ENCODE measurements around the gene MUC4.
"Not testable (repeated sequence)": the region's sequence is repeated elsewhere in the genome, so short reads cannot be mapped to it uniquely, and the experiment has no call there.

The MUC4 gene

GRCh38 chr3:195760345-195761122 lies 51.2 kb downstream of the MUC4 start:
- DNase-seq (ENCODE audit: low spot score) = no peak

- DNase-seq (ENCODE audit: low spot score) = no peak
These were observed 52.9 kb downstream of the MUC4 start for GRCh38 chr3:195758721-195759353.

DNA sequence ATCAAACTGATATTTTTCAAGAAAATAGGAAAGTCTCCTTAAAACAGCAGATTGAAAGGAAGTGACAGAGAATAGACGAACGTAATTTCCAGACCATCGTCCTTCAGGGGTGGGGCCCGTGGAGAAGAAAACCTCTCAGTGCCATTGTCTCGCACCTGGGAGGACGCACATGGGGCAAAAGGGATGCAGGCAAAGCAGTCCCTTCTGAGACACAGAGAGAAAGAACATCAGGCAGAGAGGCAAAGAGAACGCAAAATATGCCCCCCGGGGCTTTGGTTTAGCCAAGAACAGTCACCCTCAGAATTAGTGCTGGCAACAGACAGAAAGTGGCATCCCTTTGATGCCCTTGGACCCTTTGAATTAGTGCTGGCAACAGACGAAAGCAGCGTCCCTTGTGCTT lies 53.9 kb downstream of the MUC4 start:
- DNase-seq (ENCODE audit: low spot score) = no peak

DNA sequence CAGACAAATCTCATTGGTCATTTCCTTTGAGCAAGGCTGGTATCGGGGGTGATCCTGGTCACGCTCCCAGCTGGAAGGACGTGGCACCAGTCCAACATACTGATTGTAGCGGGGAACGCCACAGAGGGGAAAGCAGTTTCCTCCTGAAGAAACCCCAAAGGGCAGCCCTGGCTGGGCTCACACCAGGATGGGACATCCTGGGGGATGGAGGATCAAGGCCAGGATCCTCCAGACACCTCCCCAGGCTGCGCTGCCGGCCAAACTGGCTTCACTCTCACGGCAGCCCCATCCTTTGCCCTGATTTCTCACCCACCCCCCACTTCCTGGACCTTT lies 54.3 kb downstream of the MUC4 start:
- no peak for DNase-seq (ENCODE audit: low spot score)

DNA sequence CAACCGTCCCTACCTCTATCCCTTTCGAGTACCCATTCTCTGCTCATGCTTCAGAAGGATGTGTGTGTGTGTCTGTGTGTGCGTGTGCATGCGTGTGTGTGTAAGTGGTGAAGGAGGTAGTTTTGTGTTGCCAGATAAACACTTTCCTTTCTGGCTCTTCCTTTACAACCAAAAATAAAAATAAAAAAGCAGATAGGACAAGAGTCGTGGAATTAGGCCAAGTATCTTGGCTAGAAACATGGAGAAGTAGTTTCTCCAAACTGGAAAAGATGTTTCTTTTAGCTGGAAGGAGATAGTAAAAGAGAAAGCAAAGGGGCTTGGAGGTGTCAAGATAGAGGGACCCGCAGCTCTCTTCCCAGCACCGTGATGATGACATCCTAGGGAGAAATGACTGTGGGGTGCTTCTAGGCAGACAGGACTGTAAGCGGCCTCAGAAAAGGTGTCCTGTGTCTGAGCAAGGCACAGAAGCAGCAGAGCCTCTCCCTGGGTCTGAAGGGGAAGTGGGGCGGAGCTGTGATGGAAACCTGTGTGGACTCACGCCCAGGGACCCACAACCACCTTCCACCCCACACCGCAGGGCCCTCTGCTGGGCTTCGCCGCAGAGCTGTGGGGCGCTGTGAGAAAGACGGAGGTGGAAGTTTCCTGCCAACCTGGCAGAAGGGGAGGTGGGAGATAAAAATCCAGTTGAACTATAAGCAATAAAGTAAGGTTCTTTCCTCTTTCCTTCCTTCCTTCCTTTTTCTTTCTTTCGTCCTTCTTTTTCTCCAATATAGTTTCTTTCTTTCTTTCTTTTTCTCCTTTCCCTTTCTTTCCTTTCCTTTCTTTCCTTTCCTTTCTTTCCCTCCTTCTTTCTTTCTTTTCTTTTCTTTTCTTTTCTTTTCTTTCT lies 55.7 kb downstream of the MUC4 start:
- no peak for DNase-seq (ENCODE audit: low spot score)

DNA sequence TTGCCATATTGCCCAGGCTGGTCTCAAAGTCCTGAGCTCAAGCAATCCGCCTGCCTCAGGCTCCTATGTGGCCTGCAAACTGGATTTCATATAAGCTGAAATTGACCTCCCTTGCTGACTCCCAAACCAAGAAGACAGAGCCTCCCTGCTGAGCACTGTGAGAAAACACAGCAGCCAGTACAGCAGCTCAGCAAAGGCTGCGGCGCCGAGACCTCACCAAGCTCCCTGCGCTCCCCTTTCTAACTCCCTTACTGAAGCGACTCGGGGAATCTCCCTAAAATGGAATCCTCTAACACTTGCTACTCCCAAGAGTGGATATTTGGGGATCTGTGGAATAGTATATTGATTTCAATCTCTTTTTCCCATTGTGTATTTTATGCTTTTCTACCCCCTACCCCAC lies 56.3 kb downstream of the MUC4 start:
- DNase-seq (ENCODE audit: low spot score) = no peak

- no peak for DNase-seq (ENCODE audit: low spot score)
These were observed 56.8 kb downstream of the MUC4 start for GRCh38 chr3:195754906-195755305.

GRCh38 chr3:195754141-195754540 lies 57.6 kb downstream of the MUC4 start:
- no peak for DNase-seq (ENCODE audit: low spot score)

GRCh38 chr3:195753581-195753980 lies 58.1 kb downstream of the MUC4 start:
- no peak for DNase-seq (ENCODE audit: low spot score)

- DNase-seq (ENCODE audit: low spot score) = no peak
These were observed 59.0 kb downstream of the MUC4 start for GRCh38 chr3:195752546-195753331.

GRCh38 chr3:195752066-195752465 lies 59.7 kb downstream of the MUC4 start:
- no peak for DNase-seq (ENCODE audit: low spot score)

GRCh38 chr3:195751560-195751959 lies 60.2 kb downstream of the MUC4 start:
- no peak for DNase-seq (ENCODE audit: low spot score)

DNA sequence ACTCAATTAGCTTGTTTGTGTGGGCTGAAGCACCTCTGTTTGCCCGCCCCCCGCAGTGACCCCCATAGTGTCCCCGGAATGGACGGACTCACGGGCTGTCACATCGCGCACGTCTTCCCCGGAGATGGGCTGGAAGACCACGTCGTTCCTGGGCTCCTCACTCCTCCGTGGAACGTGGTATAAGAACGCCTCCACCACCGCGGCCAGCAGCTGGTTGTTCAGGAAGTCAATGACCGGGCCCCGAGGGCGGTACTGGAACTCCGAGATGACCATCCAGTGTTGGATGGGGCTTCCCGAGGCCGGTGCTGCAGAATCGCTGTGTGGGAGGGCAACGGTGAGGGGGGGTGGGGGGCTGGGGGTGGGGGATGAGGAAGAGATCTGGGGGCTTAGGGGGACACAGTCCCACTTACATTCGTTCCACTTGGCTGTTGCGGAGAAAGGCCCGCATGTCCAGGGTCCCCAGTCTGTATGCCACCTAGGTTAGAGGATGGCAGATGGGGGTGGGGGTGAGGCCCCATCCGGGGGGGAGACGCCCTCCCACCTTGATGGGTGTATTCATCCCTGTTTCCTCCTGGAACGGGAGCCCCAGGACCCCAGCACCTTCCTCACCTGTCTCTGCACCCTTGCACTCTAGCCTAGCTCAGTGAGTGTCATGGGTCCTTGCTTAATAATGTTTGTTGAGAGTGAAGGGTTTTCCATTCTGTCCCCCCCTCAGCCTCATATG lies 60.8 kb downstream of the MUC4 start:
- DNase-seq (ENCODE audit: low spot score) = no peak

DNA sequence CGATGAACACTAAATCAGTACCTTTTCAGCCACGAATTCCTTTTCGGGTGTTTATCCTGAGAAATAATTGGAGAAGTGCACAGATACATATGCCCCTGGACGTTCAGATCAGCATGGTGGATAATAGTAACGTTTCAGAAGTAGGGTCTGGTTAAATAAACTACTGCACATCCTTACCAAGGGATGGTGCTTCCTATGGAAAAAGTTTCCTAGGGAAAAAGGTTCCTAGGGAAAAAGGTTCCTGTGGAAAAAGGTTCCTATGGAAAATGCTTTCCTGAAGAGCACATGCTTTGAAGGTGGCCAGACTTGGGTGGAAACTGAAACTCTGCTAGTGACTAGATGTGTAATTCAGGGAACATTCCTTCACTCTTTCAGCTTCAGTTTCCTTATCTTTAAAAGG lies 62.6 kb downstream of the MUC4 start:
- DNase-seq (ENCODE audit: low spot score) = not testable (repeated sequence)

DNA sequence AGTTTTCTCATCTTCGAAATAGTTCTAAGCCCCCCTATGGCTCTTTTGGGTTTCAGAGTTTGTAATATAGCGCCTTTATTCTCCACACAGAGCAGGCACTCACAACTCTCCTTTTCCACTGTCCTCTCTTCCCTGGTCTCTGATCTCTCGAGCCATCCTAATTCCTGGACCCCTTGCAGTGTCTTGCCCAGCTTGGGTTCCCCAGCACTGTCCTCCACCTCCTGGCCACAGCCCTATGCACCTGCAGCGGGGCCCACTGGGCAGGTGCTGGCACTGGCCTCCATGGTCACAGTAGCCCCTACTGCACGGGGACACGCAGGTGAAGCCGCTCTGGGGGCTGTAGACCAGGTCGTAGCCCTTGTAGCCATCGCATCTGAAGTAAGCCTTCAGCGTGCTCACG lies 63.1 kb downstream of the MUC4 start:
- no peak for DNase-seq (ENCODE audit: low spot score)

DNA sequence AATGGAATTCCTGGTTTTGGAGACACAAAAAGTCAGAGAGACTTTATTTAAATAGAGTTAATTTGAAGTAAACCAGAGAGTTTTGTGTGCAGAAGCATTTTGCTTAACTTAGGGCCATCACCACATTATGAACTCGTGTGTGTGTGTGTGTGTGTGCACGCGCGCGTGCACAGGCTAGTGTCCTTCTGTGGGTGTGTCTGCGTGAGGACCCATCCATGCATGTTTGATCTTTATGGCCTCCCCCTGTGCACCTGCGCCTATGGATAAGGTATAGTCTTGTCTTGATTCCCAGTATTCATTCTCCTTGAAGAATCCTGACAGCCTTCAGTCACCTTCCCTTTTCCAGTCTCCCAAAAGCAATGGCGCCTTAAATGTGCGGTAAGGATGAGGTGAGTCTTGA lies 65.0 kb downstream of the MUC4 start:
- DNase-seq (ENCODE audit: low spot score) = no peak

- DNase-seq (ENCODE audit: low spot score) = no peak
These were observed 65.4 kb downstream of the MUC4 start for GRCh38 chr3:195746346-195746745.

- no peak for DNase-seq (ENCODE audit: low spot score)
These were observed 67.3 kb downstream of the MUC4 start for GRCh38 chr3:195744437-195744836.

GRCh38 chr3:195739561-195740111 lies 72.1 kb downstream of the MUC4 start:
- no peak for DNase-seq (ENCODE audit: low spot score)

DNA sequence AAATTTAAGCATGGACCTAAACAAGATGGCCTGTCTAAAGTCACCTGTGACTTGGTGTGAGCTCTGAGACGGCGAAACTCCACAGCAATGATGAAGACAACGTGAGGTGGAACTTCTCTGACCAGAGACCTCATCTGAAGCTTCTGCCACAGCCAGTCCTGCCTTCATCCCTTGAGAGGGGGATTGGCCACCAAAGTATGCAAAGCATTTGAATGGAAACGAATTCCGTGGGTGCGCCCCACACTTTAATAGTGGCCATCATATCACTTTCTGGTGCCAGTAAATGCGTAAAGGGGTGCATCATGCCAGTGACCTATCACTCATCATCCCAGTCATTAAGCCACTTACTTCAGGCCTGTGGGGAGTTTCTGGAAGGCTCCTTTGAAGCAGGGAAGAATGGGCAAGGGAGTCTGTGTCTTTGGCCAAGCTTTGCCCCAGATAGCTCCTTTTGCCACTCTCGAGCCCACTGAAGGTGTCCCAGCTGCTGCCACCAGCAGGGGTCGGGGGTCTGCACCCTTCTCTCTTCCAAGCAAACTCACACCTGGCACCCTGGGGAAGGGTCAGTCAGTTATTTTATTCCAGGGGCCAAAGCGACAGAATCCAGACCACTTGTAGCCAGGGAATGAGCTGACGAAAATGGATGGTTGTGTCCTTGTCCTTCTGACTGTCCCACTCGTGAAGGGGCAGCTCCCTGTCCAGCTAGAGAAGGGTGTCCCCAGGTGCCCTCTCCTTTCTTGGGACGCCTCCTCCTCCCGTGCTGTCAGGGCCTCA lies 73.3 kb downstream of the MUC4 start:
- DNase-seq (ENCODE audit: low spot score) = no peak

All from kidney tubule cell (primary cell).